Measurements from ENCODE around the gene AREL1. TPM values are rescaled to one million over a fixed set of nuclear protein-coding genes. Genes with fewer than 3 reads are reported as not detected.
A peak's percentile ranks its signal among the peaks of the same experiment; 100 is the strongest.

The AREL1 gene
- total RNA-seq, 1 donor from 2014 or later: 24.1 TPM

DNA sequence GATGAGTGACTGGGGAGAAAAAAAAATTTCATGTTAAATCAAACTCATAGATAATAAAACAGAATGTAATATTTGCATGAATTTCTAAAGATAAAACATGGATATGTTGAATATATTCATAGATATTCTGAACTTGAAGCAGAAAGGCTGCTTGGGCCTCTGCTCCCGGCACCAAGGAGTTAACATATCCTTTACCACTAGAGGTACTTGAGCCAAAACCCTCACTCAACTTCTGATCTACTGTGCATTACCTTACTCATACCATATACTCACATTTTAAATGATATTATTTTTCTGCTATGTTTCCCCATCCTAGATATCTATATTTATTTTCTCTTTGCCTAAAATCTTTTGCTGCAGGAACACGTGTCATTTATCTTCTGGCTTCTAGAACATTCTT is 14.9 kb downstream of the AREL1 start:
- ATAC-seq: no peak

DNA sequence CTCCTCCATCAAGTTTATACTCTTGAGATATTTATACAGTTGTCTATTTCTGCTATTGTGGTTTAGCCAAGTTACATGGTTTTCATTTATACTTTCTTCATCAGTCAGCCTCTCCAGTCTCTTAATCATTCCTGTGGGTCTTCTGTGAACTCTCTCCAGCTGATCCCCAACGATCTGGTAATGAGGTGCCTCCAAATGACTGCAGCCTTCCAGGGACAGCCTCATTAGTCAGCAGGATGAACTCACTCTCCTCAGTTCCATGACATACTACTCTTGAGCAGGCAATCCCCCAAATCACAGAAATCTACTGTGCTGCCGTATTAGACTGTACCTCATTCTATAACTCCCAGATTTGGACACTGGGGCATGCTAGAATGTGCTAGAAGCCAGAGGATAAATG is 15.3 kb downstream of the AREL1 start:
- ATAC-seq: no peak

DNA sequence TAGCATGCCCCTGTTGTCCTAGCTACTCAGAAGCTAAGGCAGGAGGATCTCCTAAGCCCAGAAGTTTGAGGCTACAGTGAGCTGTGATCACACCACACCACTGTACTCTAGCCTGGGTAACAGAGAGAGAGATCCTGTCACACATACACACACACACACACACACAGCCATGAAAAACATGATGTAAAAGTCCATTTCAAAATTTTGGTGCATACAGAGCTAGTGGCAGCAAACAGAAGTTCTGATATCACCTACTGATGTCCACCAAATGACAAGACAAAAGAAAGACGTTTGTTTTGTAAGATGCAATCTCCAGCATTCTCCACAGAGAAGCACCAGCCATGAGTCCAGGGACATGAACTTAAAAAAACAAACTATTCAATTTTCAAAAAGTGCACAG is 15.9 kb downstream of the AREL1 start:
- ATAC-seq: no peak

DNA sequence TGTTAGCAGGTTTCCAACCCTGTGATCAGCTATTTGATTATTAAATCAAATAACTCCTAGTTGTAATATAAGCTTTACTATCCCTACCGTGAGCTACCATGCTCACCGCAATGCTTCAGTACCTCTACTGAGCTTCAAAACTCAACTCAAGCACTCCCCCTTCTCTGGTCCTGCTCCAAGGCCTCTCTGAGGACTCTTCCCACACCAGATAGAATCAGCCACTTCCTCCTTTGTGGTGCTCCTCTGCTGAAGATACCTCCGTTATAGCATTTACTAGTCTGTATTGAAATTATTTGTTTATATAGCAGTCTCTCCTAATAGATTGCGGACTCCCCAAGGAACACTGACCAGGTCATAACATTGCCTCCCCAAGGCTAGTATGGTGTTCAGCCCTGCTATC is 17.5 kb downstream of the AREL1 start:
- ATAC-seq: no peak

DNA sequence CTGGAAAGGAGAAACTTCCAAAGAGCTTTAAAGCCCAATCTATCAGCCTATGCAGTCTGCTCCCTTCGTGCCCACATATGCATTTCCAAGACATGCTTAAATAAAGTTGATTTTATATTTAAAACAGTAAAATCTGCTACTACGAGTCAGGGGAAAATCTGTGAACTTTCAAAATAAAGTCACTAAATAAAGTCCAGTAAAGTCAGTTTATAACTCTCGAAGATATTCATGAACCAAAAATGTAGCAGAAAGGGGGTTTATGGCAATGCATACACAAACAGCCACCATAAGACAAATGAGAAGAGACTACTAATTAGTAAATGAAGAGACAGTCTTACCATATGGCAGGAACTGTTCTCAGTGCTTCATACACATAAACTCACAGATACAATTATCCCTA is 19.7 kb downstream of the AREL1 start:
- no peak for ATAC-seq

DNA sequence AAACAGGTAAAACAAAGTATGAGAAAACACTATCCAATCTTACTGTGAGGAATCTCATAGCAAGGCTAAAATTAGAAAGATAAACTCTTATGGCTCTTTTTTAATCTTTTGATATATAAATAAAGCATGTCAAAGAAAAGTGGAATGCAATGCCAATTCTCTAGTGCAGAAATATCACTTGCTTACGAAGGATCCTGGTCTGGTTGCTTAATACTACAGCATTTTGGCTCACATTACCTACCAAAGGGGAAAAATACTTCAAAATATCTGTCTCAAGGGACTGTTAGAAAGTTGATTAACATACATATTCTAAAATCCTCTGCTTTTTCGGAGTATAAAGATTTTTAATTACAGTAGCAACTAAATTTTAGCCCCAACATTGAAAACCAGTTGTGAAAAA is 21.4 kb downstream of the AREL1 start:
- ATAC-seq: no peak

DNA sequence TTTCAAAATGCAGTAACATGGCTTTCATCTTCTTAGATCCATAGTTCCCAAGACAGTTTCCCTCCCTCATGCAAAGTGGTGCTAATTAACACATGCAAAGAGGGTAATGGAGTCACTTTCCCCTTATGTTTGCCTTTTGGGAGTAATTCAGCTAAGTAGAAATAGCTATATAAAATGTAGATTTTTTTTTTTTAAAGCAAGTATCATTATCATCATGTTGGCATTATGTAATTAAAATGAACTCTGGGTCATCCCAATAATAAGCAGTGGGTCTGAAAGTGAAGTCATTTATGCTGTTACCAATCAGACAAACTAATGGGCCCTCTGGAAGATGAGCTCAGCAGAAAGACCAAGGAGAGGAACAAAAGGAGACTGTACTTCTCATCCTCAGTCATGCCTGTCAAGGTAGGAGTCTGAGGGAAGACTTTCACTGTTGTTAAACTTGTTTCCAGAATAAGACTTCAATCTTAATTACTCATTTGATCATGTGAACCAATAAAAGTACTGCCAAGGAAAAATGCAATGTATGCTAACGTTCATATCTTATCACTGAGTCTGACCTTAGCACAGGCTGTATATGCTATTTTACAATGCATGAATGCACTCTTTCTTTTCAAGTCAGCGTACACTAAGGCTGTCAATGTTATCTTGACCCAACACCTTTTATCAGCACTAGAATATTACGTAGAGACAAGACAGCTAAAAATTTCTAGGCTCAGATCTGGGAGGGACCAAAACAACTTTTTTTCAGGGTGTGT is 26.8 kb downstream of the AREL1 start:
- ATAC-seq: peak; percentile 48

DNA sequence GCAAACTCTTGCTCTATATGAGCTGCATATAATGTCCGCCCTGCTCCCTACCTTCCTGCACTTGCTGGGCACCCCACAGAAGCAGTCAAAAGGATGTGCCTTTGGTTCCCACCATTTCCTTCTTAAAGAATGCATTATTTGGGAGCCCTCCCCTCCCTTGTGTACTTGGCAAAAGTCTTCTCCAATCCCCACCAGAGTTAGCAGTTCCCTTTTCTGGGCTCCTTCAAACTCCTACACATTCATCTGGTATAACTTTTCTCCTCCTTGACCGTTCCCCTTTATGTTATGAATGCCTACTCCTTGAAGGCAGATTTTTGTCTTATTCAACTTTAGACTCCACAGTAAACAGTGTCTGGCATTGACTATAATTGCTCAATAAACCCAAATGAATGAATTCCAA is 27.8 kb downstream of the AREL1 start:
- ATAC-seq: no peak

DNA sequence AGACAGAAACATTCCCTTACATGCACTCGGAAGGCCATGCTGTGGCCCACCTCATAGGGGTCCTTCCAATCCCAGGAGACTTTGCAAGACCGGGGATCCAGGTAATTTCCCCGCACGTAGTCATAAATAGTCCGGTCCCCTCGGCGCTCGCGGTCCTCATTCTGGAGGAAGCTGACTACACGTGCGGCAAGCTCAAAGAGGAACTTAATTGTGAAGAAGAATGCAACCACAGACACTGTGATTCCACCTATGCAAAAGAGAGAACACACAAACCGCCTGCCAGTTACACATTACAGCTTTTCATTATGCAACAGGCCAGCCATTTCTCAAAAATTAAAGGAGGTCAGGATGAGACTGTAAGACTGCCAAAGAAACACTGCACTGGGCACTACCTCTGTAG is 28.4 kb downstream of the AREL1 start:
- peak; percentile 25 for ATAC-seq

DNA sequence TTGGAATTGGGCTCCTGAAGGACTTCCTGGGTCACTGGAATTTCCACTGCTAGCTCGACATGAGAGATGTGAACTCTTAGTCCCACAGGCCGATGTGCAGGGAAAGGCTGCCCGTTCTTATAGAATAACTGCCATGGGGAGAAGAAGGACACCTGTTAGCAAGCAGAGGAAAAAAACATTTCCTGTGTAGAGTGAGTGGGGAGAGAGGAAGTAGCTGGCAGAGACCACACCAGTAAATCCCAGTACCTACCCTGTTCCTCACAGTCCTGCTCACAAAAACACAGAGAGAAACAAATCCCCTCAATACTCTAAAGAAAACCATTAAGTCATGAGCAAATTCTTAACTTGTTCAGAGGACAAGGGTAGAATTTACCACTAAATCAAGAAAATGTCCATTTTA is 29.5 kb downstream of the AREL1 start:
- ATAC-seq: no peak

DNA sequence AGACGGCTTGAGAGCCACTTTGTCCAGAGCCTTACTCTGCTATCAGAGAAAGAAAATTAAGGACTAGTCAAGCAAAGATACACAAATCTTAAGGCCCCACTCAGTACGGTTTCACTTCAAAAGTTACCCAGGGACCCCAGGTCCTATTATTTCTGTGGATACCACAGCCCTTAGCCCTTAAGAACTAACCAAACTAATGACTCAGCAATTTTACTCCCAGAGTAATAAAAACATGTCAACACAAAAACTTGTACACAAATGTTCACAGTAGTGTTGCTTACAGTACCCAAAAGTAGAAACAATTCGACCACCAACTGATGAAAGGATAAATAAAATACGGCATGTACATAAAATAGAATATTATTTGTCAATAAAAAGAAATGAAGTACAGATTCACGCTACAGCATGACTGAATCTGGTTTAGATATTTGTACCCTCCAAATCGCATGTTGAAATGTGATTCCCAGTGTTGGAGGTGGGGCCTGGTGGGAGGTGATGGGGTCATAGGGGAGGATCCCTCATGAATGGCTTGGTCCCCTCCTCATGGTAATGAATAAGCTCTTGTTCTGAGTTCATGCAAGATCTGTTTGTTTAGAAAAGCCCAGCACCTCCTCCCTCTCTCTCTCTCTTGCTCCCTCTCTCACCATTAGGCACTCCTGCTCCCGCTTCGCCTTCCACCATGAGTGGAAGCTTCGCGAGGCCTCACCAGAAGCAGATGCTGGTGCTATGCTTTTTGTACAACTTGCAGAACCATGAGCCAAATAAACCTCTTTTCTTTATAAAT is 30.5 kb downstream of the AREL1 start:
- ATAC-seq: no peak

DNA sequence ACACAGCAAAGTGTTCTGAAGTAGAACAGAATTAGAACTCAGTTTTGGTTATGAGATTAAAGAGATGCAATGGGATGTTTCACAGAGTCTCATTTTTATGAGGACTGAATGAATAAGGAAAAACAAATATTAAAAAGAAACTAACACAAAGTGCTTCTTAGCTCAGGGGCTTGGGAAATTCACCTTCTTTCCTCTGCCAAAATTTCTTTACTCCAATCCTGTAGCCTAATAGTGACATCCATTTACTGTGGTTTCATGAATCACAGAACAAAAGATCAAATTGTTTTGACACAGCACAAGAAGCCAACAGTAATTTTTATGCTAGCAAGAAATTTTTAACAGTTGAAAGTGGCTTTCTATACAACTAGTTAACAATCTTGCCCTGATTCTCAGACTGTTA is 37.7 kb downstream of the AREL1 start:
- ATAC-seq: no peak

DNA sequence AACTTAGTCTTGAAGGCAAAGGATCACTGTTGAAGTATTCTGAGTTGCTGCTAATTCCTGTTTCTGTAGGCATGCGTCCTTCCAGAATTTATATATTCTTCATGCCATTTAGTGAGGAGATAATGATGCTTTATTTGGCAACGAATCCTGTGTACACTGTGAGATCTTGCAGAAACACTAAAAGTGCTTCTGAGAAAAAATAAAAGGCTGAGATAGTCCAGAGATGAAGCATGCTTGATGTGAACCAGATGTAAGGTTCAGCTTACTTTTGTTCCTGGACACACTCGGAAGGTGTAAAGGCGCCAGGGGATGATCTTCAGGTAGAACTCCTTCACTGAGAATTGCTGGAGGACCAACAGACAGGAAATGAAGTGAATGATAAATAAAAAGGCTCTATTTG is 39.1 kb downstream of the AREL1 start:
- no peak for ATAC-seq

DNA sequence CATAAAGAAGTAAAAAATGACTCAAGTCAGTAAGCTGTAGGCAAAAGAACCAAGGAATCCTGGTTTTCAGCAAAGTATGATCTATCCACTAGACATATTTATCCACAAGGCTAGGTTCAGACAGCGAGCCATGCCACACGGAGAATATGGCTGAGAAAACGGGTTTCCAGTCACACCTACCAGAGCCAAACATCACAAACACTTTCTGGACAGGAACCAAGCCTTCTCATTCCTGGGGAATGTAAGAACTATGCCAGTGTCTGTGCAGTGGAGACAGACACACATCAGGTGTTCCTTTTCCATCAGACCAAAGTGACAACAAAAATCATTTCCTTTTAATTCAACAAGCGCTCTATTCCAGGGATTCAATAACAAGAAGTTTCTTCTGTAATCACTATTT is 41.1 kb downstream of the AREL1 start:
- peak; percentile 49 for ATAC-seq

DNA sequence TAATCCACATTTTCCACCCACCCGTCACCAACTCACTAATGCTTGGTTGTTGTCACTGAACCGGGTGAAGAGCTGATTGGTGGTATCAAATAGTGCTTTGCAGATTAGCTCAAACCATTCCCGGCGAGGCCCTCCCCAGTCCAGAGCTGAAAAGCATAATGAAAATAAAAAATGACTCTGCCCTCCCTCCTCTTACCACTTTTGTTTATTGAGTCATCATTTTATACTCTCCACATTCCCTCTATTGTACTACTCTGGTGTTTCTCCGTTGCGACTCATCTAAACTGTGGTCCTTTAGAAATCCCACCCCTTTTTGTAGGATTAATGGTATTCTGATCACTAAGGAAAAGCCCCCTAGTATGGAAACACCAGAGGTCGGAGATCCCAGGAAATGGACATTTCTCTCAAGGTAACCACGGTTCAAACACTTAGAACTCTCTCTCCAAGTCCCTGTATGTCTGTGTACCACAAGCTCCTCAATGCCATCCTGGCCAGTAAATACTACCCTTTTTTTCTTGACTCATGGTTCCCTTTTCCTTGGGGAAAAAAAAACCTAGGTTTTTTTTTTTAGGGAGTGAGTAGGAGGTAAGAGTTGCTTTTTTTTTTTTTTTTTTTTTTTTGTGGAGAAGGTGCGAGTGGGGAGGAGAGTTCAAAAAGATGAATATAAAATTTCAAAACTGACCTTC is 42.0 kb downstream of the AREL1 start:
- no peak for ATAC-seq

DNA sequence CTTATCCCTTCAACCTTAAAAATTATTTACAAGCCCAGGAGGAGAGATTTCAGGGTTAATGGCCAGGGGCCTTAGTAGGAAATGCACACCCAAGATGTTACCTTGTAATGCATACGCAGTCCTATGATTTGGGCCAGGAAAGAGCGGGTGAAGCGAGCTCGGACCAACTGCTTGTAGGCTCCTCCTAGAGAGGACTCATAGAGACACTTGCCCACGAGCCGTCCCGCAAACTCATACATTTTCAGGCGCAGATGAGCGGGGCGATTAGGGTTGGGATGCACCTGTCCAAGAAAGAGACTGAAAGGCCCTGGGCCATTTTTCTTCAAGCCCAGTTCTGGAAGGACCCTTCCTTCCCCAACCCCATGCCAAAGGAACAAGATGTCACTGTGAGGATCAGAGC is 43.0 kb downstream of the AREL1 start:
- ATAC-seq: no peak

DNA sequence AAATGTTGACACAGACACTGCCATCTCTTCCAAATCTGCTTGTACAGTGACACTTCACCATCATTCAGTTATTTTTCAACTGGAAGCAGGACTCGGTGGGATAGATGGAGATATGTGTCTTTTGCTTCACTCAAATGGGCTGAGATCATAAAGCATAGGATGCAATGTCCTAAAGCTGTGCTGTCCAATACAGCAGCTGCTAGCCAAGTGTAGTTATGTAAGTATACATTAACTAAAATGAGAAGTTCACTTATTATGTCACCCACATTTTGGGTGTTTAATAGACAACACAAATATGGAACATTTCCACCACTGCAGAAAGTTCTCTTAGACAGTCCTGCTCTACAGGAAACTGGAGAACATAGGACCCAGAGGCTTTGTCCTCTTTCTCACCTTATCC is 43.6 kb downstream of the AREL1 start:
- no peak for ATAC-seq

DNA sequence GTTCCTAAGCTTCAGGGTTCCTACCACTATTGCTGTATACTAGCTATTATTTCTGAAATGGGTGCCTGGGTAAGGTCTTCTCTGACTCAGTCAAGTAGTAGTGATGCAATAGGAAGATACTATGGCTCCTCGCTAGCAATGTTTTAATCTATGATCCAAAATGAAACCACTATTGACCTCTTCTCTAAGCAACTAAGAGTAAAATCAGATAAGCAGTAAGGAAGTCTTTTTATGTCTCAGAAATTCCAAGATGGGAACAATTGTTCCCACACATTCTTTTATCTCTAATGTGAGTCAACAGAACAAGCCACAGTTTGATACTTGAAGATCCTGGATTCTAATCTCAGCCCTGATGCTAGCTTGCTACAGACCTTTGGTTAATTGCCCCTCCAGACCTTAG is 45.1 kb downstream of the AREL1 start:
- no peak for ATAC-seq

DNA sequence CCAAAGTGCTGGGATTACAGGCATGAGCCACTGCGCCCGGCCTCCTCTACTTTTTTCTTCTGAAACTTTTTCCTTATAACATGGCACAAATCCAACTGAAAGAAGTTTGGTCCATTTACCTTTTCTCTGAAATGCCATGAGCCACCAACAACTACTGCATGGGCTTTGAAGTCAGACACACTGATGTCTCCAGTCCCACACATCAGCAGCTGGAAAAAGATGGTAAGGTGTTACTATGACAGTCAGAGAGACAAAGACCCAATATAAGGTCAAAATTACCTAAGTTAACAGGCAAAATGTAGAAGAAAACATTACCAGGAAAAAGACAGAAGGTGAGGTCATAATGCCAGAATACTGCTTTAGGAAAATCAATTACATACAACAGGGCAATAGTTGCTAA is 48.2 kb downstream of the AREL1 start:
- ATAC-seq: no peak

DNA sequence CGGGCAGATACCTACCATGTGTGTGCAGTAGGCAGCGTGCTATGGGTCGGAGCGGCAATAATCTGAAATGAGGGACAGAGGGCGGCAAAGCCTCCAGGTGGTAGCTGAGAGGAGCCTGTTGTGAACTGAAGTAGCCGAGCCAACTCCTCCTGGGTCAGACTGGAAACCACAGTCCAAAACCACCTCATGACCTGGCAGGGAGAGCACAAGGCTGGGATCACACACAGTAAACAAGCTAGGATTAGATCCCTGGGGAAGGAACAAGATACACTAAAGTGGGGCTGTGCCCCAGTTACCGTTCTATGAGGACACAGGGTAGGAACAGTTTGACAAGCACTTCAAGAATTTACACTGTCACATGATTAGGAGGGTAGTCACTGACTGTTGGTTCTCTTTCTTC is 49.0 kb downstream of the AREL1 start:
- no peak for ATAC-seq

DNA sequence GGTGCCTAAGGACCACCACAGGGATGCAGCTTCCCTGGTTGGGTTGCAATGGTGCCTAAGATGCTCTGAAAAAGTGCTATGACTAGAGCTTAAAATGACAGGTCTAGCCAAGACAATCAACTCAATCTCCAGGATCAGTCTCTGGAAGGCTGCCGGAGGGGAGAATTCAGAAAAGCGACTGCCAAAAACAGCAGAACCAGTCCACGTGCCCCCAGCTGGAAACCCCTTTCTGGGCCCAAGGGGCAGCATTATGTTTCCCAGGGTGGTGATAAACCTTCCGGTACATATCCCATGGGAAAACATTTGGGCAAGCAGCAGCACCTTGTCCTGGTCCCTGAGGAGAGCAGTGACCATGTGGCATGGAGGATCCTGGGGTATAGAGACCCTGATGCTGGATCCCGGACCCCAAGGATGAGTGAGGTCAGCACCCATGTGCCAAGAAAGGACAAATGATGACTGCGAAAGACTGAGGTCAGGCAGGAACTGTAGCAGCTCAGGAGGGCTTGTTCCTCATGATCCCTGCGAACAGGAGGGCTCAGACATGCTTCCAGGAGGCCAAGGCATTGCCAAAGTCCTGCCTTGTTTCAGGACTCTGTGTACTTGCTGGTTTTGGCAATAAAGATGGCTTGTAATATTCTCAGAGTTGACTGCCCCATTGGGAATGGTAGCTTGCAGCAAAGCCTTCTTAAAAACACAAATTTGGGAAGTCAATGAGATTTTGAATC is 51.0 kb downstream of the AREL1 start:
- ATAC-seq: no peak

DNA sequence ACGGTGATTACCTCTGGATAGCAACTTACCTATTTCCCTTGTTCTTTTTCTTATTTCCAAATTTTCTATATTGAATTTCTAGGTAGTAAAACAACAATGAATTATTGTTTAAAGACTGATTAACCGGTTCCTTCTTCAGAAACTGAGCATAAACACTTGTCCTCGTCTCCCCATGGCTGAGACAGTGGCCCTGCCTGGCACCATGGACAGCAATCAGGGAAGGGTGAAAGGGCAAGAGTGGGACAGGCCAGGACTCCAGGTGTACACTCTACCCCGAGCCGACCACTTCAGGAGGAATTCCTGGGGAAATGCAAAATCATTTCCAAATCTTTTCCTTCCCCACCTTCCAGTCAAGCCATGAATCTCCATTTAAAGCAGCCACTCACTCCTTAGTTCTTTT is 52.0 kb downstream of the AREL1 start:
- ATAC-seq: no peak

DNA sequence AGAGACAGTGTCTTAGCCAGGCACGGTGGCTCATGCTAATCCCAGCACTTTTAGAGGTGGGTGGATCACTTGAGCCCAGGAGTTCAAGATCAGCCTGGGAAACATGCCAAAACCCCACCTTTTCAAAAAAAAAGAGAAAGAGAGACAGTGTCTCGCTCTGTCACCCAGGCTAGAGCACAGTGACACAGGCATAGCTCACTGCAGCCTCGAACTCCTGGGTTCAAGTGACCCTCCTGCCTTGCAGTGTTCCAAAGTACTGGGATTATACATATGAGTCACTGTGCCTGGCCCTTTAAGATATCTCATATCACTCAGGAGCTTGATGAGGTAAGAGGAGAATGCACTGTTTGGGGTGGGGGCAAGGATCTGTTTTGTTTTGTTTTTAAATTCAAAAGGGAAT is 52.7 kb downstream of the AREL1 start:
- ATAC-seq: no peak

Measured in esophagus mucosa (tissue), 1 donor.